Smooth muscle cell (in vitro differentiated cells): Measurements from ENCODE around the gene PYDC1. TPM values are rescaled to one million over a fixed set of nuclear protein-coding genes. Genes with fewer than 3 reads are reported as not detected.

ENCODE experiments used
- DNase-seq: peaks from one replicate; lab custom pipeline; 2025; ENCODE audit not compliant: unreplicated experiment; lab: John Stamatoyannopoulos, UW
- H2AFZ ChIP-seq: fragments of 200-600 bp; sonication (generic); 2 replicates; pipeline ENCODE4 v1.6.0; 2016; ENCODE audit warnings: antibody characterized with exemption, low read depth, mild to moderate bottlenecking
- H3F3A ChIP-seq: fragments of 200-600 bp; sonication (generic); 2 replicates; pipeline ENCODE4 v1.6.0; 2017; ENCODE audit warnings: antibody characterized with exemption, low read depth
- H3K27ac ChIP-seq: fragments of 200-600 bp; sonication (generic); 2 replicates; pipeline ENCODE4 v1.5.1; 2016; ENCODE audit warnings: low read depth, mild to moderate bottlenecking
- H3K27me3 ChIP-seq: fragments of 200-600 bp; sonication (generic); 2 replicates; pipeline ENCODE4 v1.6.1; 2016; ENCODE audit warnings: low read depth, mild to moderate bottlenecking
- H3K36me3 ChIP-seq: fragments of 200-600 bp; sonication (generic); 2 replicates; pipeline ENCODE4 v1.5.1; 2016; ENCODE audit warnings: low read depth
- H3K4me1 ChIP-seq: fragments of 200-600 bp; sonication (generic); 2 replicates; pipeline ENCODE4 v1.5.1; 2016; ENCODE audit warnings: low read depth
- H3K4me2 ChIP-seq: fragments of 200-600 bp; sonication (generic); 2 replicates; pipeline ENCODE4 v1.6.0; 2016; ENCODE audit warnings: mild to moderate bottlenecking
- H3K4me3 ChIP-seq: fragments of 200-600 bp; sonication (generic); 2 replicates; pipeline ENCODE4 v1.5.1; 2016; ENCODE audit warnings: mild to moderate bottlenecking
- H3K79me2 ChIP-seq: fragments of 200-600 bp; sonication (generic); 2 replicates; pipeline ENCODE4 v1.6.0; 2016; ENCODE audit warnings: low read depth, mild to moderate bottlenecking
- H3K9ac ChIP-seq: fragments of 200-600 bp; sonication (generic); 2 replicates; pipeline ENCODE4 v1.6.0; 2016; ENCODE audit warnings: low read depth
- H3K9me3 ChIP-seq: fragments of 200-600 bp; sonication (generic); replicated peaks from 2 replicates; pipeline ENCODE4 v1.5.1; 2016; ENCODE audit warnings: low read depth
- H4K20me1 ChIP-seq: fragments of 200-600 bp; sonication (generic); 2 replicates; pipeline ENCODE4 v1.6.0; 2016; ENCODE audit warnings: low read depth
- WGBS: methylation state at CpG from one replicate; pipeline ENCODE4 v1.1.7; 2016; ENCODE audit warnings: low lambda C conversion rate; 5-methylcytosine and 5-hydroxymethylcytosine counted together
- polyA plus RNA-seq: library from polyadenylated mRNA; unstranded; fragments of >200 nt; fragmentation: Nextera tagmentation; extraction: Ambion mirVana; gene quantifications from 2 replicates; pipeline ENCODE4 v1.2.1, GENCODE V29; 2016
- total RNA-seq: library from RNA; depleted of rRNA; stranded (reverse); fragments of >200 nt; gene quantifications from 2 replicates; pipeline ENCODE4 v1.2.3, GENCODE V29; 2014
- TF ChIP-seq, protein P1 (sequence below): fragments of 200-600 bp; sonication (generic); IDR thresholded peaks from 2 replicates; pipeline ENCODE4 v1.5.1; 2017; ENCODE audit warnings: borderline replicate concordance, mild to moderate bottlenecking, antibody characterized with exemption; ENCODE audit not compliant: insufficient read depth, poor library complexity, severe bottlenecking

The PYDC1 gene
- total and polyA plus RNA-seq, 2 experiments from 2014 or later, result 1.1 TPM; not detected in 1

DNA sequence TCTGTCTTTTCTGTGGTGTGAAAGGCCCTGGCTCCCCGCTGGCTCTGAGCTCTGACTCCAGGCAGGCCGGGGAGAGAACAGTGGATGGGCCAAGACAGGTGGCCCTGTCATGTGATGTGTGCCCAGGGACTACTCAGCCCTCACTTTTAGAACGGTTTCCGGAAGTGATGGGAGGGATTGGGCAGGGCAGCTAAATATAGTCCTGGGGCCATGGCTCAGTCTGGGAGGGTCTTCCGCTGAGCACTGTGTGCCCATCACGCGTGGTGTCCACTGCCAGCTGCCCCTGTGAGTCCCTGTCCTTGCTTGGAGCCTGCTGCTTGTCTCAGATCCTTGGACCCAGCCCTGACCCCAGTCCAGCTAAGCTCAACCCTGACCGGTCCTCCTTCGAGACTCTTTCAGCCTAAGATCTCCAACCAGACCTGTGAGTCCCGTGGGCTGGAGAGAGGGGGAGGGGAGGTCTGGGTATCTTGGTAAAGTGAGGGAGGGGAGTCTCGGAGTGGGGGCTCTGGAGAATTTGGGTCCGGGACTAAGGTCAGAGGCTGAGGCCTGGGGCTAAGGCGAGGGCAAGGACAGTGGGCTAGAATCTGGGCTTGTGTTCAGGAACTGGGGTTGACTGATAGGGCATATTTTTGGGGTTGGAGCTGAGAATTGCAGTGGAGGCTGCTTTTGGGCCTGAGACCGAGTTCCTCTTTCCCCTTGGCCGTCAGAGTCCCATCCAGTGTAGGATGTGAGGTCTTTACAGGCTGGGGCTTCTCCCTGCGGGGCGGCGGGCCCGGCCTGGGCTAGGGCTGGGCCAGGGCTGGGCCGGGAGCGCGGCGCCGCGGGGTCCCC is 2.8 kb downstream of the PYDC1 start, which contains the start of gene TRIM72:
TRIM72 (plus strand) TSS at position 243 of the 831 bp plus-strand sequence. CDS start 620 bp downstream, outside the sequence.
- H3K79me2 ChIP-seq, result no peaks in the 10 kb centered on the region
- 56% methylated on average over 25 of the region's 25 CpGs for WGBS
- no peaks in the 10 kb centered on the region for H3K9me3 ChIP-seq
- H3K9ac ChIP-seq, result no peak within 1 kb of the TSS
- peaks cover 74% of the 10 kb centered on the region for H3K27me3 ChIP-seq
- H4K20me1 ChIP-seq, result no peaks in the 10 kb centered on the region
- TF ChIP-seq, protein P1, sequence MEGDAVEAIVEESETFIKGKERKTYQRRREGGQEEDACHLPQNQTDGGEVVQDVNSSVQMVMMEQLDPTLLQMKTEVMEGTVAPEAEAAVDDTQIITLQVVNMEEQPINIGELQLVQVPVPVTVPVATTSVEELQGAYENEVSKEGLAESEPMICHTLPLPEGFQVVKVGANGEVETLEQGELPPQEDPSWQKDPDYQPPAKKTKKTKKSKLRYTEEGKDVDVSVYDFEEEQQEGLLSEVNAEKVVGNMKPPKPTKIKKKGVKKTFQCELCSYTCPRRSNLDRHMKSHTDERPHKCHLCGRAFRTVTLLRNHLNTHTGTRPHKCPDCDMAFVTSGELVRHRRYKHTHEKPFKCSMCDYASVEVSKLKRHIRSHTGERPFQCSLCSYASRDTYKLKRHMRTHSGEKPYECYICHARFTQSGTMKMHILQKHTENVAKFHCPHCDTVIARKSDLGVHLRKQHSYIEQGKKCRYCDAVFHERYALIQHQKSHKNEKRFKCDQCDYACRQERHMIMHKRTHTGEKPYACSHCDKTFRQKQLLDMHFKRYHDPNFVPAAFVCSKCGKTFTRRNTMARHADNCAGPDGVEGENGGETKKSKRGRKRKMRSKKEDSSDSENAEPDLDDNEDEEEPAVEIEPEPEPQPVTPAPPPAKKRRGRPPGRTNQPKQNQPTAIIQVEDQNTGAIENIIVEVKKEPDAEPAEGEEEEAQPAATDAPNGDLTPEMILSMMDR, result no peak
- peaks cover 23% of the 10 kb centered on the region for H3K4me1 ChIP-seq
- H3K4me3 ChIP-seq, result peak within 1 kb of the TSS; percentile 49
- no peaks in the 10 kb centered on the region for H3K36me3 ChIP-seq
- H2AFZ ChIP-seq, result no peak within 1 kb of the TSS
- DNase-seq, result no peak
- no peaks in the 10 kb centered on the region for H3F3A ChIP-seq
- no peak within 1 kb of the TSS for H3K27ac ChIP-seq
- H3K4me2 ChIP-seq, result peak within 1 kb of the TSS; percentile 88

DNA sequence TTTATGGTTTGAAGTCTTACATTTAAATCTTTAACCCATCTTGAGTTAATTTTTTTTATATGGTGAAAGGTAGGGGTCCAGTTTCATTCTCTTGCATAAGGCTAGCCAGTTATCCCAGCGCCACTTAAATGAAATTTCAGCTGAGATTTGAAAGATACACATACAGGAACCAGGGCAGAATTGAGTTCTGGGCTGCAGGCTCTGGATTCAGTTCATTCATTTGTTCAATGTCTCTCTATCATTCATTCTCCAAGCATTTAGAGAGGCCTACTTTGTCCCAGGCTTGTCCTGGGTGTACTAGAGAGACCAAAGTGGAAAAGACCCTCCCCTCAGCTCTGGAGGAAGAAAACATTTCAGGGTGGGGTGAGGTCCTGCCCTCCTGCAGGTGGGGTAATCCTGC is 3.6 kb downstream of the PYDC1 start:
- Histone ChIP-seq H4K20me1 (no peaks in the 10 kb centered on the region), H2AFZ (no peak overlapping the region), H3K9ac (no peak overlapping the region), H3K27me3 (peaks cover 66% of the 10 kb centered on the region), H3K27ac (no peak overlapping the region), H3K9me3 (no peaks in the 10 kb centered on the region), H3K36me3 (no peaks in the 10 kb centered on the region), H3K4me2 (no peak overlapping the region), H3K4me3 (no peak overlapping the region), H3K4me1 (peaks cover 23% of the 10 kb centered on the region), H3F3A (no peaks in the 10 kb centered on the region), H3K79me2 (no peaks in the 10 kb centered on the region)
- no peak for DNase-seq
- 90% methylated on average over 1 of the region's 1 CpG for WGBS
- TF ChIP-seq, protein P1, result no peak

DNA sequence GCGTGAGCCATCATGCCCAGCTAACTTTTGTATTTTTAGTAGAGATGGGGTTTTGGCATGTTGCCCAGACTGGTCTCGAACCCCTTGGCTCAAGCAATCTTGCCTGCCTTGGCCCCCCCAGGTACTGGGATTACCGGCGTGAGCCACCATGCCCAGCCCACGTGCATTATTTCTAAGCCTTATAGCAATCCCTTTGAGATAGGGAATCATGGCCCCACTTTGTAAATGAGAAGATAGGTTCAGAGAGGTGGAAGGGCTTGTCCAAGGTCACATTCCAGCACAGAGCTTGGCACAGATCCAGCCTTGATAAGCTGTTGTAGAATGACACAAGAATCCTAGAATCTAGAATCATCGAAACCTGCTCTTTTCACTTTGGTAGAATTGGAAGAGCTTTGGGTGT is 10.2 kb downstream of the PYDC1 start:
- Histone ChIP-seq H3K79me2 (no peaks in the 10 kb centered on the region), H3K36me3 (no peaks in the 10 kb centered on the region), H3K27me3 (peaks cover 34% of the 10 kb centered on the region), H3K4me3 (no peak overlapping the region), H3K27ac (no peak overlapping the region), H3F3A (no peaks in the 10 kb centered on the region), H3K4me2 (no peak overlapping the region), H3K9me3 (no peaks in the 10 kb centered on the region), H4K20me1 (peaks cover 3% of the 10 kb centered on the region), H2AFZ (no peak overlapping the region), H3K9ac (no peak overlapping the region), H3K4me1 (peaks cover under 1% of the 10 kb centered on the region)
- TF ChIP-seq, protein P1, result no peak
- DNase-seq, result no peak
- 87% methylated on average over 6 of the region's 6 CpGs for WGBS
